GM10847 (cell line): ENCODE data around the gene KRT84.

Experiments used
- POLR2A ChIP-seq: IDR thresholded peaks from 2 replicates; pipeline ENCODE4 v1.6.1; 2011; ENCODE audit not compliant: insufficient read length; ENCODE audit errors: extremely low read depth

Gene KRT84

DNA sequence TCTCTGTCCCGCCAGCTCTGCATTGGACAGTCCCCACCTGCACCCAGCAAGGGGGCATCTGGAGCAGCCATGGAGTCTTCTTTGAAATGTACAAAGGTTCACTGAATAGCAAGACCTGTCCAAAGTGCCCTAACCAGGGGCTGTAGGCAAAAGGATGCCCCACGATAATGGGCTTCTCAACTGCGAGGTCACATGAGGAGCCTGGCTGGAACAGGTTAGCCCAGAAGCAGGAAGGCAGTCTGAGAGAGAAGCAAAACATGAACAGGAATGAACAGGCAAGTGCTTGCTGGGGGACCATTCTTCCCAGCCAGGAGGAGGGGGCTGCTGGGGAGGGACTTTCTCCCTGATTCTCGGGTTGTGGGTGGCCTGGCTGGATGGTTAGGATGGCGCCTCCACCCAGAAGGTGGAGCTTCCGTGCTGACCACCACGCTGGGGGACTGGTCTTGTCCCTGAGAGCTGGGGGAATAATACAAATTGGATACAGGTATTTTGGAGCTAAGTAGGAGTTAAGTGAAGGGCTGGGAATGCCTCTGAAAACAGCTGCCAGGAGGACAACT is 25.3 kb downstream of the KRT84 start:
- no peak for TF ChIP-seq POLR2A

DNA sequence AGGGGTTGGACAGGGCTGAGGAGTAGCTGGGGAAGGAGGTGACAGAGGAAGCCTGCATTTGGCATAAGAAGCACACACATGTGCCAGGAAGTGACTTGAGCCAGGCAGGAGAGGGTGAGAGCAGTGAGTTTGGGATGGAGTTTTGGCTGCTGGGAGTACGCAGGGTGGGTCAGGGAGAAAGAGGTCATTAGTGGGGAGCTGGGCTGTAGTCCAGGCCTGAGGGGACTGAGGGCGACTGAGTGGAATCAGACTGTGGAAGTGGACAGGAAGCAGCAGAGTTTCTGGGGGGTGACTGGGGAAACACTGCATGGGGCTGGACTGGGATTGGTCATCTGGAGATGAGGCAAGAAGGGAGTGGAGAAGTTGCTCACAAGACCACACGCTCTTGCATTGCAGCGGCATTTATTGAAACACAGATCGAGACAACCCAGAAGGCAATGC is 25.8 kb downstream of the KRT84 start:
- TF ChIP-seq POLR2A = no peak

DNA sequence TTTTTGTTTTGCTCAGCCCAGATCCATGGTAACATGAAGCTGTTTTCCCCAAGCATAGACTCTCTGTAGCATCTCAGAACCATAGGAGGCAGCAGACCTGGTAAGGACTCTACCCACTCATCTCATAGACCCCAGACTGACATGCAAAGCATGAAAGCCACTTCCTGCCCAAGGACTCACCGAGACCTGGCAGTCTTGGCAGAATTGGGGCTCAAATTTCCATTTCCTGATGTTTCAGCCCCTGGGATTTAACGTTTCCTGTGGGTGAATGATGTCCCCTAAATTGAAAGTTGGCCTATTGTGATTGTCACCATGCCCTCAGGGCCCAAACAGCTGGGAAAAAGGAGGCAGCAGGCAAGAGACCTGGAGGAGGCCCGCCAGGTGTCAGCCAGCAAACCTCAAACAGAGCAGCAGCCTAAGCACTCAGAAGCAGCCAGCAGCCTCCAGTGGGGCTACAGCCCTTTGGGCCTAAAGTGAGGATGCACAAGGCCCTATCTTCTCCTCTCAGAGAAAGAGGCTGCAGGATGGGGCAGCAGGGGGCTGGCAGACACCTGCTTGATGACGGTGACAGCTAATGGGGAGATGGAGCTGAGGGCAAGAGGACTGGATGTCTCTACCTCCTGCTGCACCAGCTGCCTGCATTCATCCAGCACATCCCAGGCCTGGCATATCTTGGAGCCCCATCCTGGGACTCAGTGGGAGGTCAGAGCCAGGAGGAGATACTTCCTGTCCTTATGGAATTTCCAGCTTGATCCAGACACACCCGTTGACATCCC is 26.7 kb downstream of the KRT84 start:
- TF ChIP-seq POLR2A = no peak

DNA sequence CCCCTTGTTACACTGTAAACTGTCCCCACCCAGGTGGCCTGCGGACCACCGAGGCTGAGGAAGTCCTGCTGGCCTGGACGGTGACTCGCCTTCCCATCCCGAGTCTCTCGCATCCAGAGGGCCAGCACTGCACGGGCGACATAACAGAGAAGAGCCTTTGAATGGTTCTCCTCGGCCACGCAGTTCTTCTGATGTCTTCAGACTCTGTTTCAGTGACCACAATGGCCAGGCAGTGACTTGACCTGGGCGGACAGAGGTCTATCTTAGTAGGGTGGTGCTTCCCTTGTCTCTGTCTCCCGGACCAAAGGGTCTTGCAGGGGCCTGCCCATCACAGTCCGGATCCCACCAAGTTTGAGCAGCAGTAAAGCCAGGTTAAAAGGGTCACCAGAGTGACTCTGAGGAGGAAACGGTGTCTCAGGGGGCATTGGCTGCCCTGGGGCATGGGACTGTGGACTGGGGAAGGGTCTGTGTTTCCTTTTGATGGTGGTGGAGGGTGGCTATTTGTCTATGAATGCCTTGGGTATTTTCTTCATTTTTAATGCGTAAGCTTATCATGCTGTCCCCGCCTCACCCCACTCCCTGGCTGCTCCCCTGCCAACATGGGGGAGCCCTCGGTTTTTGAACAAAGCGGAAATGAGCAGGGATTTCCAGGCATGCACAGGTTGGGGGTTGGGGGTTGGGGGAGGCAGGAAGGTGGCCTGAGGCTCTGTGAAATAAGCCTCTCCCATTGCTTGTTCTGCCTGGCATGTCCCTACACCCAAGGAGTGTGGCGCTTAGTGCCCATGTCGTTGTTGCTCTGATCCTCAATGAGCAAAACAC is 28.5 kb downstream of the KRT84 start:
- TF ChIP-seq POLR2A = no peak

DNA sequence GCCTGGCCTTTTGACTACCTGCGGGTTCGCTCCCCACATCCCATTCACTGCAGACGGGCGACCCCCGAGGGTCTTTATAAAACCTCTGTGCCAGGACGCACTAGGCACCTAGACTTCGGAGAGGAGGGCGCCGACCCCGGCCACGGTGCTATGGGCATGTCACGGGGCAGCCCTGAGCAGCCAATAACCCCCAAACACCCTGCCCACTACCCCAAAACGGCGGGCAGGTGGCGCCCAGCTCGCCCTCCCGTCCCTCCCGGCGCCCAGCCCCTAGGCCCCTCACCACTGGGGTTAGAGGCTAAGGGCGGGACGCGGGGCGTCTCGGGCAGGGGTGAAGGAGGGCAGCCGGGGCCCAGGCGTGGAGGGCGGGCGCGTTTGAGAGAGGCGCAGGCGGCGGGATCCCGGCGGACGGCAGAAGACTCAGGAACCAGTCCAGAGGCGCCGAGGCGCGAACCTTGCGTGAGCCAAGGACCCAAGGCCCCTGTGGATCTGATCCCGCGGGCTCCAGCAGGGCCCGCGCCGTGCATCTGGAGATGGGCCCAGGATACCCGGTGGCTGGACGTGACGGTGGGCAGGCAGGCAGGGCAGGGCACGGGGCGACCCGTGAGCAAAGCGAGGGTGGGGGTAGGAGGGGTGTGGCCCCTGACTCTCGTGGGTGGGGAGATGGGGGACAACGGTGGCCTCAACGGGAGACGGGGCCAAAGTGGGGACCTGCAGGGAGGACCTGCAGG is 29.3 kb downstream of the KRT84 start:
- TF ChIP-seq POLR2A = no peak

DNA sequence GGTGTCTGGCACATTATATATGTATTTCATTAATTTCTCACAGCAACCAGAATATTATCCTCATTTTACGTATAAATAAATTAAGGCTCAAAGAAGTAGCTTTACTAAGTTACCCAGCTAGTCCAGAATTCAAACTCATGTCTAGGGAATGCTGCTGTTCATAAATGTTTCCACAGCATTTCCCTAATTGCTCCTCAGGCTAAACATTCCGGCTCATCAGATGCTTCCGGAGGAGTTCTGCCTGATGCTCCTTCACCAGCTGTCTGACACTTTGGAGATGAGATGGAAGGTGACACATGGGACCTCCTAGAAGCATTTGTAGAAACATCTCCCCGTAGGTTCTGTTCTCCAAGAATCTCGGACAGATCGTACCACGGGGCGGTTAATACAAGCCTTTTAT is 30.3 kb downstream of the KRT84 start:
- TF ChIP-seq POLR2A = no peak

DNA sequence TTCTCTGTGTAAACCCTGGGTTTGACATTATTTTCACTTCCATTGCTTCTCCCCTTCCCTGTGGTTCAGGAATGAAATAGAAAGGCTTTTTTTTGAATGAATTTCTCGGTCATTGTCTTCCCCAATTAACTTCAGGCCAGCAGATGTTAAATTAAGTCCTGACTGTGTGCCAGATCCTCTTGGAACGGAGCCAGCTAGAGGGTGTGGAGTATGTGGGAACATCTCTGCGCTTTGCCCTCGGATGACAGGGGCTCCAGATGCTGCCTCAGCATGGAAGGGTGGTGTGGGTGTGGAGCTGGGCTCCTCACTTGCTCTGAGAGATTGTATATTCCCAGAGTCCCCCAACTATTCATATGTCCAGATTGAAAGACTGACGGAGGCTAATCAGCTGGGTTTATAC is 31.3 kb downstream of the KRT84 start:
- TF ChIP-seq POLR2A = no peak

DNA sequence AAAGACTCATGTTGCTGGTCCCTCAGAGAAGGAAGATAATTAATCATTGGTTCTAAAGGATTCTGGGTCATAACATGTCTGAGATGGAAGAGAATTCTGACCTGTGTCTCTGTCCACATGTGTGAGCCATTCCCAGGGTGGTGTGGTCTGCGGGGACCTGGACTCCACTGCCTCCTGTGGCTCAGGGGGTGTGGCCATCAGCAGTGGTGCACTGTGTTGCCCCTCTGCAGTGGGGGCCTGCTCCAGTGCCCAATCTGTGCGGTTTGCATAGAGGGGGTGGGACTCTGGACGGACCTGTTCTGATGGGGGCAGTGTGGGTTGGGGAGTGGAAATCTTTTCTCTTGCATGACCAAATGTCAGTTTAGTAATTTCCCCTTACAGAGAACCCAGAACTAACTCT is 31.7 kb downstream of the KRT84 start:
- TF ChIP-seq POLR2A = no peak

DNA sequence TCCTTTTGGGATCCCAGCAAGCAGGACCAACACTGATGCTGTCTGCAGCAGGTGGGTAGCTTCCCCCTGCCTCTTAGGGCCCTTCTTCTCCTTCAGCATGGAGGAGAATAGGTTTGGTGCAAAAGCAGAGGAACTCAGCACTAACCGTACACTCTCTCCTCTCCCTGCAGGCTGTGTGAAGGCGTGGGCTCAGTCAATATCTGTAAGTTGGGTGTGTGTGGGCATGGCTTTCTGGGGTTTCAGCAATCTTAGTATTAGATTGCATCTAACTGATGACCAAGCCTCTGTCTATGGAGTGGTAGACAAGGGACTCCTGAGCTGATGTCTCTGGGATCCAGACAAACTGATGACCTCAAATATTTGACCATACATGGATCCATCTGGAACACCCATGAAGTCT is 32.5 kb downstream of the KRT84 start:
- no peak for TF ChIP-seq POLR2A

DNA sequence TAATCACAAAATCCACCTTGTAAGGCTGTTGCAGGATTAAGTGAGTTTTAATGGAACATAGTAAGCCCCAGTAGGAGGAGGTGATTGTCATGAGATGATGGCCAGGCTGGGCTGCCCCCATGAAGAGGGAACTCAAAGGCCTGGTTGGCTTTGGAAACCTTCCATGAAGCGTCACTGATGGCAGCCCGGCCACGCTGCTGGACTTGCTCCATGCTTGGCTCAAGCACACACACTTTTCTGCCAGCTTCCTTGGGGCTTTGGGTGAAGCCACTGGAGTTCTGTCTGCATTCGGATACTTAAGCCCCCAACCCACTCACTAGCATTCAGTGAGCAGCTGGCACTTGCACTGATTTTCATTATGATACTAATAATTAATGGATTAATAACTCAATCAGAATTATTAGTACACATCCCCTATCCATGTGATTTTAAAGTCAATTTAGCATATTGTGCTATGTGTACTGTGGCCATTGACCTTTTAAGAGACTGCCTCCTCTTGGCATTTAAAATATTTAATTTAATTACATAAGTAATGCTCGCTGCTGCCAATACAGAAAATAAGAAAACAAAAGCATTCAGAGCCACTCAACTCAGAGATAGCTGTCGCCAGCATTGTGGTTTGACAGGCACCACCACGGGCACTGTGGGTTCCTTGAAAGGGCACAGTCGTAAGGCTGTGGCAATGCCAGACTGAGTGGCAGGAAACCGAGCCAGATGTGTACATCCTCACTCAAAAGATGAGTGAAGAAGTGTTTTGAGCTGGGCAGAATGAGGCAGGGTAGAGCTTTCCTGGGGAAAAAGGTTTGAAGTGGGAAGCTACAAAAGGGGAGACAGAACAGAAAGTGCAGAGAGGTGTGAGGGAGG is 34.0 kb downstream of the KRT84 start:
- TF ChIP-seq POLR2A = no peak

DNA sequence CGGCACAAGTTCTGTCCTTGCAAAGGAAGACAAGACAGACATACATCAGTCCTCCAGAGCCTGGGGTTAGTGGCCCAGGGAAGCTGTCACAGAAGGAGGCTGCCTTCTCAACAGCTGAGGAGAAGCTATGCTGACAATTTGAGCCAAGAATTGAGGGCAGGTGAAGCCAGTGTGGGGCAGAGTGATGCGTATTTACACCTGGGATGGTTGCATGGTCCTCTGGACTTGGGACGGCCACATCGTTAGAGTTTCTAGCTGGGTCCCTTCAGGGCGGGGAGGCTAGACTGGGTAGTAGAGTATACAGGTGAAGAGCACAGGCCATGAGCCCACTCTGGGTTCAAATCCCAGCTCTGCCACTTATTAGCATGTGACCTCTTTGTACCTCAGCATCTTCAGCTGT is 34.7 kb downstream of the KRT84 start:
- TF ChIP-seq POLR2A = no peak

DNA sequence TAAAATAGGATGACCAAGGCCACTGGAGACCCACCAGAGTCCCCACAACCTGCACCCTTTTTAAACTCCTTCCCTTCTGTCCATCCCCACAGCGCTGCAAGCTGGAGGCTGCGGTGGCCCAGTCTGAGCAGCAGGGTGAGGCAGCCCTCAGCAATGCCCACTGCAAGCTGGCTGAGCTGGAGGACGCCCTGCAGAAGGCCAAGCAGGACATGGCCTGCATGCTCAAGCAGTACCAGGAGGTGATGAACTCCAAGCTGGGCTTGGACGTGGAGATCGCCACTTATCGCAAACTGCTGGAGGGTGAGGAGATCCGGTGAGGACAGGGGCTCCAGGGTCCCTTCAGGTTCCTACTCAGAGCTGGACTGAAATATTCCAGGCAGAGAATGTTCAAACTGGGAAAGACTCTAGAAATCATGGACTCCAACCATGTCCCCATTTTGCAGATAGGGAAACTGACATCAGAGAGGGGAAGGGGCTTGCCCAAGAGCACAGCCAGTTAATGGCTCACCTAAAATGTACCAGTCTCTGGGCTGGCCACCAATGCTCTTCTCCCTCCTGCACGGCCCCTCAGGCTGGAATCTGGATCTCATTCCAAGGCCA is 35.3 kb downstream of the KRT84 start:
- no peak for TF ChIP-seq POLR2A

DNA sequence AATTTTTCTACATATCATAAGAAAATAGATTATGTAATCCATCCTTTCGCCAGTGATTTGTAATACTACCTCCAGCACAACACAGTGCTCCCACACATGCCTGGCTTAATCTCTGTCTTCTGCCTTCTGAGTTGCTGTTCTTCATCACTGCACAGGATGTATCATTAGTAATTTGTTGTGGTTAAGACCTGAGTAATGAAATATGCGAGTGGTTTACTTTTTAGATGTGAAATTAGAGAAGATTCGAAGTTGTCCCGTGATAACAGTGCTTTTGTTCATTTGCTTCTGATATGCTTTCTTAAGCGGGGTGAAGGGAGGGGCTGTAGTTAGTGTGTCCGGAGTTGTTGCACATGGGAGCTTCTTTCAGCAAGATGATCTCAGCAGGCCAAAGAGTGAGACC is 36.3 kb downstream of the KRT84 start:
- TF ChIP-seq POLR2A = no peak
